Uterus (tissue), 2 donors: ENCODE measurements around the gene HNRNPAB.

Experiments used
- CTCF ChIP-seq, 4 experiments: fragments of 200-600 bp in 2 of 4; fragments of 450-650 bp in 2 of 4; sonication (generic) in 2 of 4; IDR thresholded peaks; one replicate each; pipeline ENCODE4 v1.5.1; 2016 to 2019; ENCODE audit warnings: antibody characterized with exemption in 4 of 4, mild to moderate bottlenecking in 2 of 4, moderate library complexity in 1 of 4
- POLR2A ChIP-seq, 2 donors: fragments of 450-650 bp; IDR thresholded peaks; one replicate each; pipeline ENCODE4 v1.6.1; 2016; ENCODE audit warnings: antibody characterized with exemption in 2 of 2, mild to moderate bottlenecking in 1 of 2, moderate library complexity in 1 of 2

GRCh38 chr5:178206166-178207101, 2.1 kb downstream of the HNRNPAB start:
- TF ChIP-seq CTCF (IDR thresholded peaks at IDR 0.05) (no peak), POLR2A (IDR thresholded peaks at IDR 0.05) (no peak)
